Breast epithelium (tissue), 4 donors: ENCODE data around the gene EXOSC6. TPM values are rescaled to one million over a fixed set of nuclear protein-coding genes. Genes with fewer than 3 reads are reported as not detected.
"Not testable (repeated sequence)": the region's sequence is repeated elsewhere in the genome, so short reads cannot be mapped to it uniquely, and the experiment has no call there.

Experiments
- DNase-seq, 2 donors: peaks; one replicate each; pipeline ENCODE4 v3.0.0-alpha.2; 2019; ENCODE audit warnings: low spot score in 2 of 2
- H3K27ac ChIP-seq, 2 donors: fragments of 200-600 bp; sonication (generic) in 1 of 2; one replicate each; pipeline ENCODE4 v1.5.1; 2016 to 2019; ENCODE audit warnings: mild to moderate bottlenecking in 1 of 2
- H3K27me3 ChIP-seq, 2 donors: fragments of 200-600 bp; sonication (generic) in 1 of 2; one replicate each; pipeline versions ENCODE4 v1.5.1 to v1.6.0; 2017 to 2019; ENCODE audit warnings: control low read depth in 1 of 2, mild to moderate bottlenecking in 1 of 2
- H3K36me3 ChIP-seq: fragments of 200-600 bp; one replicate; pipeline ENCODE4 v1.5.1; 2019
- H3K4me1 ChIP-seq, 2 donors: fragments of 200-600 bp; sonication (generic); one replicate each; pipeline ENCODE4 v1.5.1; 2016 to 2019; ENCODE audit warnings: control low read depth in 1 of 2
- H3K4me3 ChIP-seq, 3 donors: fragments of 200-600 bp; sonication (generic); 1 replicate in 2 of 3; 2 replicates in 1 of 3; pipeline ENCODE4 v1.5.1; 2016 to 2019; ENCODE audit warnings: mild to moderate bottlenecking in 3 of 3, moderate library complexity in 2 of 3
- H3K9me3 ChIP-seq, 2 donors: fragments of 200-600 bp; sonication (generic) in 1 of 2; one replicate each; pipeline ENCODE4 v1.5.1; 2016 to 2019; ENCODE audit warnings: control low read depth in 1 of 2
- intact Hi-C: fragments of 100-400 bp; cut with DNase I; formaldehyde crosslinking; loops from one replicate; pipeline ENCODE4 v1.15.1; 2023; ENCODE audit warnings: low total_unique reads
- total RNA-seq, 3 donors: library from RNA; depleted of rRNA; stranded (reverse); fragments of >200 nt; gene quantifications; one replicate each; pipeline ENCODE4 v1.1.0, GENCODE V29; 2016

The EXOSC6 gene
- total RNA-seq, 3 donors from 2014 or later = 19.7 to 23.2 (median 19.8) TPM

- H3K27ac ChIP-seq, H3K4me3 ChIP-seq, DNase-seq, H3K9me3 ChIP-seq, H3K4me1 ChIP-seq, H3K36me3 ChIP-seq, H3K27me3 ChIP-seq, intact Hi-C loops: not testable (repeated sequence)
These were observed 25.7 kb downstream of the EXOSC6 start for GRCh38 chr16:70226024-70226423.

- intact Hi-C loops, H3K9me3 ChIP-seq, H3K27me3 ChIP-seq, H3K4me3 ChIP-seq, H3K4me1 ChIP-seq, DNase-seq, H3K36me3 ChIP-seq, H3K27ac ChIP-seq: not testable (repeated sequence)
These were observed 26.3 kb downstream of the EXOSC6 start for GRCh38 chr16:70225430-70225829.

DNA sequence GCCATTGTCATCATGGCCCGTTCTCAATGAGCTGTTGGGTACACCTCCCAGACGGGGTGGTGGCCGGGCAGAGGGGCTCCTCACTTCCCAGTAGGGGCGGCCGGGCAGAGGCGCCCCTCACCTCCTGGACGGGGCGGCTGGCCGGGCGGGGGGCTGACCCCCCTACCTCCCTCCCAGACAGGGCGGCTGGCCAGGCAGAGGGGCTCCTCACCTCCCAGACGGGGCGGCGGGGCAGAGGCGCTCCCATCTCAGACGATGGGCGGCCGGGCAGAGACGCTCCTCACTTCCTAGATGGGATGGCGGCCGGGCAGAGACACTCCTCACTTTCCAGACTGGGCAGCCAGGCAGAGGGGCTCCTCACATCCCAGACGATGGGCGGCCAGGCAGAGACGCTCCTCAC lies 27.1 kb downstream of the EXOSC6 start:
- intact Hi-C loops, H3K4me1 ChIP-seq, H3K9me3 ChIP-seq, DNase-seq, H3K36me3 ChIP-seq, H3K4me3 ChIP-seq, H3K27me3 ChIP-seq, H3K27ac ChIP-seq: not testable (repeated sequence)

GRCh38 chr16:70223971-70224513 lies 27.7 kb downstream of the EXOSC6 start:
- H3K4me1 ChIP-seq, H3K36me3 ChIP-seq, H3K27ac ChIP-seq, H3K4me3 ChIP-seq, DNase-seq, H3K27me3 ChIP-seq, intact Hi-C loops, H3K9me3 ChIP-seq: not testable (repeated sequence)

DNA sequence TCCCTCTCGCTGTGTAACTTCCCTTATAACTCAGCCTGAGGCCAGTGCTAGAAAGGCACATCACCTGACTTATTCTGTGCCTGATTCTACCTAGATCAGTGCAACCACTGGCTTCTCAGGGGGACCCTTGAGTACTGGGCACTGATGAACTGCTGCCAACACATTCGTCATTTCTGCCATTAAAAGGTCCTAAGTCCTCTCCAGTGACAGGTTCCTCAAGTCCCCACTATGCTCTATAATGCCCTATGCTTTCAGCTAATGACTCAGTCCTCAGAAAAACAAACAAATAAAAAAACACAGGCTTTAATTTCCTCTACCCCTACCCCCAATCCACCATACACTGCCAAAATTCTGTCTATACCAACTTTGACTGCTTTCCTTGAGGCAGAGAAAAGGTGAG lies 28.5 kb downstream of the EXOSC6 start:
- DNase-seq, H3K4me1 ChIP-seq, H3K36me3 ChIP-seq, H3K9me3 ChIP-seq, intact Hi-C loops, H3K27ac ChIP-seq, H3K4me3 ChIP-seq, H3K27me3 ChIP-seq: not testable (repeated sequence)

GRCh38 chr16:70222574-70222973 lies 29.2 kb downstream of the EXOSC6 start:
- H3K36me3 ChIP-seq = not testable (repeated sequence)

DNA sequence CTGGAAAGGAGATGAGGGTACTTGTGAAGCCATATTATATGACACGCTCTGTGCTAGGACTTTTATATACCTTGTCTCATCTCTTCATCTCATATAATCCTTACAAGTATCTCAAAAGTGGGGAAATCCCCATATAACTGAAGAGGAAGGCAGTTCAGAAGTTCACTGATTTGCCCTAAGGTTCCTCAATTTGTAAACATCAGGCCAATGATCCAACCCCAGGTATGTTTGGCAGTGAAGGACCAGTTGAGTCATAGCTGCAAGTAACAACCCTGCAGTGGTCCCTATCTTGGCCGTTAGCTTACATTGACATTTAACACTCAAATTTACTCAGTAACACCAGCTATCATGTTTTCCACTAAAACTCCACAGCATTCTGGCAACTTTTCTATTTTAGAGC lies 33.2 kb downstream of the EXOSC6 start:
- H3K27me3 ChIP-seq, H3K4me1 ChIP-seq, H3K27ac ChIP-seq, H3K36me3 ChIP-seq, H3K4me3 ChIP-seq, intact Hi-C loops, DNase-seq, H3K9me3 ChIP-seq: not testable (repeated sequence)

More at GRCh38 chr16:70222574-70222973, 29.2 kb downstream of the EXOSC6 start:
- H3K27ac ChIP-seq, H3K4me1 ChIP-seq, H3K27me3 ChIP-seq, H3K9me3 ChIP-seq, intact Hi-C loops, H3K4me3 ChIP-seq, DNase-seq: not testable (repeated sequence)

DNA sequence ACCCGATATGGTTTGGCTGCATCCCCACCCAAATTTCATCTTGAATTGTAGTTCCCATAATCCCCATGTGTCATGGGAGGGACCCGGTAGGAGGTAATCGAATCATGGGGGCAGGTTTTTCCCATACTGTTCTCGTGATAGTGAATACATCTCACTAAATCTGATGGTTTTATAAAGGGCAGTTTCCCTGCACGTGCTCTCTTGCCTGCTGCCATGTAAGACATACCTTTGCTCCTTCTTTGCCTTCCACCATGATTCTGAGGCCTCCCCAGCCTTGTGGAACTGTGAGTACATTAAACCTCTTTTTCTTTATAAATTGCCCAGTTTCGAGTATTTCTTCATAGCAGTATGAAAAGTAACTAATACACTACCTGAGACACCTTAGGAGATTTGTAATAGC lies 45.4 kb downstream of the EXOSC6 start:
- H3K27ac ChIP-seq, DNase-seq, H3K27me3 ChIP-seq, intact Hi-C loops, H3K4me1 ChIP-seq, H3K9me3 ChIP-seq, H3K4me3 ChIP-seq, H3K36me3 ChIP-seq: not testable (repeated sequence)

GRCh38 chr16:70204668-70205405 lies 46.9 kb downstream of the EXOSC6 start:
- DNase-seq, H3K4me1 ChIP-seq, H3K27me3 ChIP-seq, H3K27ac ChIP-seq, H3K9me3 ChIP-seq, H3K36me3 ChIP-seq, H3K4me3 ChIP-seq, intact Hi-C loops: not testable (repeated sequence)

DNA sequence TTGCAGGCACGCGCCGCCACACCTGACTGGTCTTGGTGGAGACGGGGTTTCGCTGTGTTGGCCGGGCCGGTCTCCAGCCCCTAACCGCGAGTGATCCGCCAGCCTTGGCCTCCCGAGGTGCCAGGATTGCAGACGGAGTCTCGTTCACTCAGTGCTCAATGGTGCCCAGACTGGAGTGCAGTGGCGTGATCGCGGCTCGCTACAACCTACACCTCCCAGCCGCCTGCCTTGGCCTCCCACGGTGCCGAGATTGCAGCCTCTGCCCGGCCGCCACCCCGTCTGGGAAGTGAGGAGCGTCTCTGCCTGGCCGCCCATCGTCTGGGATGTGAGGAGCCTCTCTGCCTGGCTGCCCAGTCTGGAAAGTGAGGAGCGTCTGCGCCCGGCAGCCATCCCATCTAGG lies 47.7 kb downstream of the EXOSC6 start:
- H3K27ac ChIP-seq, DNase-seq, H3K9me3 ChIP-seq, H3K4me3 ChIP-seq, H3K4me1 ChIP-seq, H3K36me3 ChIP-seq, intact Hi-C loops, H3K27me3 ChIP-seq: not testable (repeated sequence)

- H3K36me3 ChIP-seq, H3K4me3 ChIP-seq, DNase-seq, H3K4me1 ChIP-seq, intact Hi-C loops, H3K9me3 ChIP-seq, H3K27me3 ChIP-seq, H3K27ac ChIP-seq: not testable (repeated sequence)
These were observed 48.2 kb downstream of the EXOSC6 start for GRCh38 chr16:70203508-70203907.

- H3K4me3 ChIP-seq, H3K27ac ChIP-seq, H3K36me3 ChIP-seq, H3K9me3 ChIP-seq, H3K27me3 ChIP-seq, intact Hi-C loops, DNase-seq, H3K4me1 ChIP-seq: not testable (repeated sequence)
These were observed 51.7 kb downstream of the EXOSC6 start for GRCh38 chr16:70200063-70200462.

- DNase-seq, H3K27ac ChIP-seq, intact Hi-C loops, H3K4me3 ChIP-seq, H3K4me1 ChIP-seq, H3K9me3 ChIP-seq, H3K27me3 ChIP-seq, H3K36me3 ChIP-seq: not testable (repeated sequence)
These were observed 52.6 kb downstream of the EXOSC6 start for GRCh38 chr16:70199170-70199569.

GRCh38 chr16:70198666-70199065 lies 53.1 kb downstream of the EXOSC6 start:
- H3K4me1 ChIP-seq, H3K36me3 ChIP-seq, DNase-seq, H3K27ac ChIP-seq, H3K27me3 ChIP-seq, H3K9me3 ChIP-seq, H3K4me3 ChIP-seq, intact Hi-C loops: not testable (repeated sequence)
